ENCODE data around the gene ROBO2. TPM values are rescaled to one million over a fixed set of nuclear protein-coding genes. Genes with fewer than 3 reads are reported as not detected.

The ROBO2 gene
- total and polyA plus RNA-seq, 3 donors from 2014 or later = 16.1 to 23.3 (median 17.7) TPM

- Histone ChIP-seq H3K27ac (no peak overlapping the region), H3K4me3 (no peak overlapping the region), H3K9me3 (no peaks in the 10 kb centered on the region), H3K27me3 (no peaks in the 10 kb centered on the region), H3K4me1 (no peaks in the 10 kb centered on the region), H3K36me3 (ENCODE audit: low read depth, missing control alignments) (no peaks in the 10 kb centered on the region)
- intact Hi-C loops (cut with DNase I; ENCODE audit: low total_unique reads) = no loop called here
- DNase-seq = no peak
- WGBS, 2 donors = 71 to 74% methylated on average over 12 of the region's 12 CpGs
- TF ChIP-seq CTCF (IDR thresholded peaks at IDR 0.05) (no peak), POLR2A (IDR thresholded peaks at IDR 0.05) (no peak)
Observed at GRCh38 chr3:77134769-77135168, 94.9 kb downstream of the ROBO2 start.

GRCh38 chr3:77137559-77137958 is 97.7 kb downstream of the ROBO2 start:
- no peaks in the 10 kb centered on the region for H3K36me3 ChIP-seq (ENCODE audit: low read depth, missing control alignments)
- H3K4me3 ChIP-seq = no peak overlapping the region
- DNase-seq = no peak
- intact Hi-C loops (cut with DNase I; ENCODE audit: low total_unique reads) = no loop called here
- no peak for TF ChIP-seq CTCF (IDR thresholded peaks at IDR 0.05)
- TF ChIP-seq POLR2A (IDR thresholded peaks at IDR 0.05) = no peak
- WGBS, 2 donors = 37 to 55% methylated on average over 5 of the region's 5 CpGs
- H3K27me3 ChIP-seq = no peaks in the 10 kb centered on the region
- H3K4me1 ChIP-seq = no peaks in the 10 kb centered on the region
- no peak overlapping the region for H3K27ac ChIP-seq
- no peaks in the 10 kb centered on the region for H3K9me3 ChIP-seq

GRCh38 chr3:77139624-77140023 is 99.7 kb downstream of the ROBO2 start:
- intact Hi-C loops (cut with DNase I; ENCODE audit: low total_unique reads) = no loop called here

GRCh38 chr3:77141423-77141822 is 101.5 kb downstream of the ROBO2 start:
- no peaks in the 10 kb centered on the region for H3K27me3 ChIP-seq
- 77 to 78% methylated on average over 3 of the region's 3 CpGs for WGBS, 2 donors
- no peak overlapping the region for H3K27ac ChIP-seq
- H3K36me3 ChIP-seq (ENCODE audit: low read depth, missing control alignments) = no peaks in the 10 kb centered on the region
- no peak for DNase-seq
- H3K4me1 ChIP-seq = no peaks in the 10 kb centered on the region
- no peak overlapping the region for H3K4me3 ChIP-seq
- no peaks in the 10 kb centered on the region for H3K9me3 ChIP-seq
- intact Hi-C loops (cut with DNase I; ENCODE audit: low total_unique reads) = no loop called here
- TF ChIP-seq POLR2A (IDR thresholded peaks at IDR 0.05) (no peak), CTCF (IDR thresholded peaks at IDR 0.05) (no peak)

More at GRCh38 chr3:77139624-77140023, 99.7 kb downstream of the ROBO2 start:
- no peaks in the 10 kb centered on the region for H3K9me3 ChIP-seq
- H3K4me3 ChIP-seq = no peak overlapping the region
- H3K36me3 ChIP-seq (ENCODE audit: low read depth, missing control alignments) = no peaks in the 10 kb centered on the region
- no peak for DNase-seq
- TF ChIP-seq CTCF (IDR thresholded peaks at IDR 0.05) (no peak), POLR2A (IDR thresholded peaks at IDR 0.05) (no peak)
- no peaks in the 10 kb centered on the region for H3K4me1 ChIP-seq
- no peak overlapping the region for H3K27ac ChIP-seq
- WGBS, 2 donors = 71 to 77% methylated on average over 3 of the region's 3 CpGs
- H3K27me3 ChIP-seq = no peaks in the 10 kb centered on the region

- DNase-seq = no peak
- Histone ChIP-seq H3K36me3 (ENCODE audit: low read depth, missing control alignments) (no peaks in the 10 kb centered on the region), H3K9me3 (no peaks in the 10 kb centered on the region), H3K27ac (no peak overlapping the region), H3K4me1 (peaks cover under 1% of the 10 kb centered on the region), H3K27me3 (no peaks in the 10 kb centered on the region), H3K4me3 (no peak overlapping the region)
- no peak for TF ChIP-seq POLR2A (IDR thresholded peaks at IDR 0.05)
- no peak for TF ChIP-seq CTCF (IDR thresholded peaks at IDR 0.05)
- intact Hi-C loops (cut with DNase I; ENCODE audit: low total_unique reads) = no loop called here
- WGBS, 2 donors = 72 to 99% methylated on average over 5 to 6 of the region's 6 CpGs
Observed at GRCh38 chr3:77142578-77142977, 102.7 kb downstream of the ROBO2 start.
